ENCODE data around the gene ABCD3.
"Not testable (repeated sequence)": the region's sequence is repeated elsewhere in the genome, so short reads cannot be mapped to it uniquely, and the experiment has no call there.

- TF ChIP-seq MED1 (CRISPR knock-in tag; IDR thresholded peaks at IDR 0.05); ZNF776 (CRISPR knock-in tag; IDR thresholded peaks at IDR 0.05); MZF1 (CRISPR knock-in tag; IDR thresholded peaks at IDR 0.05; ENCODE audit: borderline replicate concordance); CTCF (CRISPR knock-in tag; IDR thresholded peaks at IDR 0.05); POLR2AphosphoS5 (IDR thresholded peaks at IDR 0.05; ENCODE audit: low read depth, low read length); RNF2 (conservative IDR thresholded peaks at IDR 0.05; ENCODE audit: low read depth); TAF1 (CRISPR knock-in tag; IDR thresholded peaks at IDR 0.05); ZNF777 (CRISPR knock-in tag; IDR thresholded peaks at IDR 0.05); ZNF414 (CRISPR knock-in tag; IDR thresholded peaks at IDR 0.05); MTA1 (CRISPR knock-in tag; IDR thresholded peaks at IDR 0.05; ENCODE audit: borderline replicate concordance); ZNF577 (CRISPR knock-in tag; IDR thresholded peaks at IDR 0.05; ENCODE audit: borderline replicate concordance, low read depth); ATF2 (CRISPR knock-in tag; IDR thresholded peaks at IDR 0.05): not testable (repeated sequence)
- TF ChIP-seq ZFX (CRISPR knock-in tag; IDR thresholded peaks at IDR 0.05; ENCODE audit: low read depth): peak; percentile 16; the same call in 1 of the 2 replicates
These were observed 11.9 kb downstream of the ABCD3 start for GRCh38 chr1:94430066-94430465.

Data from HepG2 (cell line).